Non-pigmented ciliary epithelial cell (primary cell): Measurements from ENCODE around the gene RELT.
A peak's percentile ranks its signal among the peaks of the same experiment; 100 is the strongest.
"Not testable (repeated sequence)": the region's sequence is repeated elsewhere in the genome, so short reads cannot be mapped to it uniquely, and the experiment has no call there.

Experiments used
- DNase-seq: peaks from one replicate; pipeline ENCODE4 v3.0.0-alpha.2; 2010; ENCODE audit warnings: low read depth

Gene RELT

DNA sequence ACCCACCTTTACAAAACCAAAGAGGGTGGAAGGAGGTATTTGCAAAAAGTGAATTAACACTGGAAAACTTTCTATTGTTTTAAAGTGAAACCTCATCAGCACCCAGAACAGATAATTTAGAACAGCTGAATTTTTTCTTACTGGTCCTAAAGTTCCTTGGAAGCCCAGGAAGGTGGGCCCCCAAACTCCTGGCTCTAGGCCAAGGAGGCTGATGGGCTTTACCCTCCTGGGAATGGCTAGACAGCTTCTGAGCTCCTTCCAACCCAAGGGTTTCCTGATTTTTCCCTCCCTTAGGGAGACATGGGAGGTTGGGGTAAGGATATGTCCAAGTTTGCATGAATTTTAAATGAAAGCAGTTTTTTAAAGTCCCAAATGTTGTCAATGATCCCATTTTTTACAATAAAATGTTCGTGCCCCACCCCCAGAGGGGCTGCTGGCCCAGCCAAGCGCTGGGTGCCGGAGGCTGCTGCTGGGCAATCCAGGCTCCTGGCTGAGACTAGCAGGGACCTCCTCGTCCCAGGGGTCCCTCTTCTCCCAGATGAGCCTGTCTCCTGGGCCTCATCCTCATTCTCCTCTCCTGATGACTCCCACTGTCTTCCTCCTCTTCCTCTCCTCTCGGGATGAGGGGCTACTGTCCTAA is 28.4 kb downstream of the RELT start:
- no peak for DNase-seq

- no peak for DNase-seq
Observed at GRCh38 chr11:73405146-73405510, 28.9 kb downstream of the RELT start.

DNA sequence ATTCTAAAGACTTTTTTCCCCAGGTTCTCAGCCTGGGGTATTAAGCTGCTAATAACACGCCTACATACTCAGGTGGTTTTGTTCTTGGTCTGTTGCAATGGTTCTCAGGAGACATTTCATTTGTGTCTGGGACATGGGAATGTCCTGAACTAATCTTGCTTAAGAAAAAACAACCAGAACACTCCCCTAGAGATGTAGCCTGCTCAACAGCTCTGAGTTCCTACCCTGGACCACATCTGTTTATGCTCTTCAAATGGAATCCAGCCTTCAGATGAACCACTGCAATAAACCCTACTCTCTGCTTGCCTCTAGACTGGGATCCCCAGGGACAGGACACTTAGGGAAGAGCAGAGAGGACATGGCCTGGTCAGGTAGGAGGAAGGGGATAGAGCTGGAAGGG is 29.9 kb downstream of the RELT start:
- DNase-seq = no peak

DNA sequence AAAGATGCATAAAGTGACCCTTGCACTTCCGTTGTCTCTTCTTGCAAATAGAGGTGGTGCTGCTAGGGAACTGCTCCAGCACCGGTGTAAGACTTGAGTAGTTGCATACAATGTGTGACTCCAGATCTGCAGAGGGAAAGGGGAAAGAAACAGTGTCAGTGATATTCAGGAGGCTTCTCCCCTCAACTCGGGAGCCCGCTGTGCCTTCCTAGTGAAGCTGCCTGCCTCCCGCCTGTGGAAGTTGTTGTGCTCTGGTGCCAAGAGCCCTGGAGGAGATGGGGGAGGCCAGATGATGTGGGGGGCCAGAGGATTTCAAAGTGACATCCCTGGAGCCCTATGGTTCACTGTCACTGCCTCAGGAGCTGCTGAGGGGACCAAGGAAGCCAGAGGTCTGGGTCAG is 30.4 kb downstream of the RELT start:
- DNase-seq = no peak

DNA sequence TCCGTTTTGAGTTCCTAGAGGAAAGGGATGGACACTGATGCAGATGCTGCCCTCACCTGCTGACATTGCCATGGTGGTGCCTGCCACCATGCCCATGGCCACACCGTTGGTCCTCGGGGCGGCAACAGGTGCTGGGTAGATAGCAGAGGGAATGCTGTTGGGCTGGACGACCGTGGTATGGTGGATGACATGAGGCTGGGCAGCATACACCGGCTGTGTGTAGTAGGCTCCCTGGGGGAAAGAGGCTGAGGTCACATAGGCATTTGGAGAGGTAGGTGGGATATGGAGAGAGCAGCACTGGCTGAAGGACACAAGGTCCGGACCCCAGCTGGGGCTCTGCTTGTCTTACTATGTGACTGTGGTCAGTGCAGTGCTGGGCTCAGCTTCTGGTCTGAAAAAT is 33.2 kb downstream of the RELT start:
- no peak for DNase-seq

- no peak for DNase-seq
Observed at GRCh38 chr11:73410627-73411026, 34.4 kb downstream of the RELT start.

DNA sequence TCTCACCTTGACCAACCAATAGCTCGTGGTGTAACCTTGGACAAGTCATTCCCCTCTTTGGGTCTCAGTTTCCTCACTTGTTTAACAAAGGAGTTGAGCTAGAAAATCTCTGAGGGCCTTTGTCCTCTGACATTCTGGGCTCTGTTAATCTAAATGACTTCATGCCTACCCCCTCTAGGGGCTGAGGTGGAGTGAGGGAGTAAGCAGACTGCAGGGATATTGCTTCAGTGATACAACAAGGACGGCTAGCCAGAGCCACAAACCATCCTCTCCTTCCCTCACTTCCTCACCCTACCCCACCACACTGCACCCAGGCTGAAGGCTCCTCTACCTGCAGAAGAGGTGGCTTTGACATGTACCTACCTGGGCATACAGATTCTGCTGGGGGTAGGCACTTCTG is 34.8 kb downstream of the RELT start:
- no peak for DNase-seq

DNA sequence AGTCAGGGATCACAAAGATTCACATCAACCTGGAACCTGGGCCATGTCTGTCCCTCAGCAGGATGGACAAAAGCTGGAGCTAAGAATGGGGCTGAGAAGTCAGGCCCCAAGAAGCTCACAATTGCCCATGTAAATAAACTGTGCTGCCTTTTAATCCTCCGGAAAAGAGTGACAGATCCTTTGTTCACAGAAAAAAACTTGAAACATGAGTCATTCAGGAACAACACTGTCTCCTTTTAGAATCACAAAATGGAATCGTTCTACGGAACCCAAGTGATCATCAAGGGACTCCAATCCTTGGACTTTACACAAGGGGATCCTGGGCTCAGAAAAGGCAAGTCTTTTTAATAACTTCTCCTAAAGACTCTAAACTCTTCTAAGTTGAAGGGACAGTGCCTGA is 36.1 kb downstream of the RELT start:
- no peak for DNase-seq

- no peak for DNase-seq
Observed at GRCh38 chr11:73413256-73413655, 37.1 kb downstream of the RELT start.

DNA sequence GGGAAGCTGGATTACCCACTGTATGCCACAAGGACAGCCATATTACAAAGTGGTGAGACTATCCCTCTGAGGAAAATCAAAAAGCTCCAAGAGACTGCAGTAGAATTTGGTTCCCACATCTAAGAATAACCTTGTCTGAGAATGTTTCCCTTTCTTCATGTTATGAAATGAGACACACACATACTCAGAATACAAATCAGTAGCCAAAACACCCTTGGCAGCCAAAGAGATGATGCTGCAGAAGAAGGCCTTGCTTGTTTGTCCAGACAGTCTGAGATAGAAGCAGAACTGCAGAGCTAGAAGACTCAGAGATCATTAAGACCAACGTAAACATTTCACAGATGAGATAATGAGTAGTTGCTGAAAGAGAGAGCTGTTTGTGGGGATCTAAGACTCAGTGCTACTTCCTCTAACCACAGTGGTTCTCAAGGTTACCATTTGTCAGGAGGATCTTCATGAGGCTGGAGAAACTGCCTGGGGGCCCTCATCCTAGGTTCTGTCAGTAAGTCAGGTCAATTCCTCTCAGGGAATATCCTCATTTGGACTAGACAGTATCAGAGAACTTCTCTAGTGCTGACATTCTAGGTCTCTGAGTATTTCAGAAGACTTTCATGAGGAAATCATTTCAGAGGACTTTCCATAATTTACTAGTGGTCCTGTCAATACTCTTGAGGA is 38.9 kb downstream of the RELT start:
- DNase-seq = no peak

- DNase-seq = no peak
Observed at GRCh38 chr11:73415854-73416615, 39.8 kb downstream of the RELT start.

- DNase-seq = no peak
Observed at GRCh38 chr11:73416786-73417185, 40.6 kb downstream of the RELT start.

DNA sequence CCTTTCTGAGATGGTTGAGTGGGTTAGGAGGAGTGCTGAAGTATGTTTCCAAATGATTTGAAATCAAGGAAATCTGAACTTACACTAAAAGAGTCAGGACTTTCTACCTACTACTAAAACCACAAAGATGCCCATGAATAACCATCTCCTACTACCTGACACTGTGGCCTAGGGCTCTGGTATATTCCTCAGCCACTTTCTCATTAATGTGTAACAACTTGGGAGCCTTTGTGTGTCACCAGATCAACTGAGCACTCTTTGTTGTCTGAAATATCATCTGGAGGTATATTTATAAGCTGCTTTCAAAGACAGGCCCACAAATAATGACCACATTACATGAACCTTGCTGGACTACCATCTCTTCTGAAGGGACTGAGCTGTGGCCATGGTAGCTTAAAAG is 43.9 kb downstream of the RELT start:
- DNase-seq = no peak

DNA sequence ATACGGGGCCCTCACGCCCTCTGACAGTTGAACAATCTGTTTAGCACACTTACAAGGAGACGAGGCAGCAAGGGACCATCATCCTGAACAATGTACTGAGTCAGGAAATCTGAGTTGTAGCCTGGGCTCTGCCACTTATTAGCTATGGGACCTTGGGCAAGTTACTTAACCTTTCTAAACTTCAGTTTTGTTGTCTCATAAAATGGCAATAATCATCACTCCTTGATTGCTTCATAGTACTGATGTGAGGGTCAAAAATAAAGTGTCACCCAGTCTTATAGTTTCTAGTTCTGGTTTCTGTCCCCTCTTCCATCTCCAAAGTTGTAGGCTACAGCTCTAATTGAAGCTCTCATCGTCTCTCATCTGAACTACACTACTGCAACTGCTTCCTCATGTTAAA is 46.7 kb downstream of the RELT start:
- no peak for DNase-seq

DNA sequence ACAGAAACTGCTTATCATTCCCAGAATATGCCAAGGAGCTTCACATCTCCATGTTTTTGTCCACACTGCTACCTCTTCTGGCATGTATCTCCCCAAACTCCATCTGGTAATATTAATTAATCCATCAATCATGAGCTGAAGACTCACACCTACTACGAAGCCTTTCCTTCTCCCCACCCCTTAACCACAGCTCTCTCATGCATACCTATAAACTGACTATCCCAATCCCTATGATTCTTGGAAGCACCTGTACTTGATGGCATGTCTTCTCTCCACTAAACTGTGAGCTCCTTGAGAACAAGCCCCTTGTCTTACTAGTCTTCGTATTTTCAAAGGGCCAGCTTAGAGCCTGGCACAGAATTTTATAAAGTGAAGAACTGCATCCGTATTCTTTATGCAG is 47.3 kb downstream of the RELT start:
- no peak for DNase-seq

DNA sequence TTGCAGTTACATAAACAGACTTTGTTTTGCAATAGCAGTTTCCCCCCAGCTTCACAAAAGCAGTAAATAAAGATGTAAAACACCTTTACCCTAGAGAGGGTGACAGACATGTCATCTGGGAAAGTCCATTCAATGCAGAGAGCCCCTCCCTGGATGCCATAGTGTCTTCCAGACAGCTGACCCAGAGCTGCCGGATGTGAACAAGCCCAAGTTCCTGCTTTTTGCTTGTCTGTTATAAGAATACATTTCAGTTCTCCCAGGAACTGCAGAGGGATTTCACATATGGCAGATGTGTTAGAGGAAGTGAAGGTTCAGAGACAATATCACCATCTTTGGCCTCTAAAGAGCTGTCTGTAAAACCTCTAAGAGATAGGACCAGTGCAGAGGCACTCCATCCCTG is 48.9 kb downstream of the RELT start:
- no peak for DNase-seq

DNA sequence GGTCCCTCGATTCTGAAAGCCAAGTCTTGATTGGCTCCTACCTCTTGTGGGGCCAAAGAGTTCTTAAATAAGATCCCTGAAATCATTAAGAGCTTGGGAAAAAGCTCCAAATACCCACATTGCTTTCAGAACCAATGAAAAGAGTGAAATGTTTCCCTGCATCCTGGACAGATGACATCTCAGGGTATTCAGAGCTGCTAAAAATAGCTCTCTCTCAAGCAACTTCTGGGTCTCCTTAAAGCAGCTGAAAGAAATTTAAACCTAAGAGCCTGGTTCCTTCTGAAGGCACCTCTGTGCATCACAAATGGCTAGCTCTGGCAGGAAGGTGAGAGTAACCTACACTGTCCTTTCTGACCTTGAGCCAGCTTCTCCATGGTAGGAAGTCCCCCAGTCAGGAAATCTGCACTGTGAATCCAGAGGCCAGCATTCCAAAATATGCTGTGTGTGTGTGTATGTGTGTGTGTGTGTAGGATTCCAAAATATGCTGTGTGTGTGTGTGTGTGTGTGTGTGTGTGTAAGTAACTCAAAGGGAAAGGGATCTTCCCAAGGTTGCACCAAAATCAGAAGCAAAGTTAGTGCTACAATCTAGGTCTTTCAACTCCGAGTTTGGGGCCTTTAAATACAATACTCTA is 50.1 kb downstream of the RELT start:
- no peak for DNase-seq

- no peak for DNase-seq
Observed at GRCh38 chr11:73428227-73428626, 52.0 kb downstream of the RELT start.

DNA sequence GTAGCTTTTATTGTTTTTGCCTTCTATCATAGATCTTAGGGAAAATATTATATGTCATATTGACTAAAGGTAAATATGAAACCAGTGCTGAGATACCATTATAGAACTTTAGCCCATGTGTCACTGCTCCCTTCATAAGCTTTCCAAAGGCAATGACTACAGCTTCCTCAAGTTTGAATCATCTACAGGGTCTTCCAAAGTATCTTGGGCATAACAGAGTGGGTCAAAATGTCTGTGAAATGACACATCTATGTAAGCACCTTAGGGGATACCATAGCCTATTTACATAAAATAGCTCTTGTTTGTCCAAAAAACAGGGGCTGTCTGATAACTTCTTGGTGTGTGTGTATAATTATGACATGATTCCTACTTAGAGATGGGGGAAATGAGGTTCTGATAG is 52.5 kb downstream of the RELT start:
- DNase-seq = no peak

DNA sequence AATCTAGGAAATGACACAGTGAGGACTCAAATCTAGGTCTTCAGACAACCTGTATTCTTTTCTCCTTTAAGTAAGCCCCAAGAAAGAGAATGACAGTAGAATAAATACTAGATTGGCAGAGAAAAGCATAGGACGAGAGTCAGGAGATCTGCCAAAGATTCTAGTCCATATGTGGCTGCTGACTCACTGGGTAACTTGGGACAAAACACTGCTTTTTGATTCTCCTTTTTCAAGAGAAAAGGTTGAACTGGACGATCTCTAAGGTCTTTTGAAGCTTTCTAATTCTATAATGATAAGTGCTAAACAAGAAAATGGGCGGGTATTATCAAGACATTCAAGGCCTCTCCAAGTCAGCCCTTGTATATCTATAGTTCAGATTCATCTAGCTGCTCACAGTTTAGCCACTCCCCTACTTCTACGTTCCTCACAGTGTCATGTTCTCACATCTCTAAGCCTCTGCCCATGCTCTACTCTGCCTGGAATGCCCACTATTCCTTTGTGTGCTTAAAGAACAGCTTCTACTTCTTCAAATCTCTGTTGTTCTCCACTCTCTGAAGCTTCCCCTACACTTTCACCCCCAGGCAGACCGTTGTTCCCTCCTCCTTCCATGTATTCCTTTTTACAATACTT is 53.0 kb downstream of the RELT start:
- peak; percentile 36 for DNase-seq

GRCh38 chr11:73430326-73430725 is 54.1 kb downstream of the RELT start:
- no peak for DNase-seq

GRCh38 chr11:73431396-73431795 is 55.2 kb downstream of the RELT start:
- no peak for DNase-seq

DNA sequence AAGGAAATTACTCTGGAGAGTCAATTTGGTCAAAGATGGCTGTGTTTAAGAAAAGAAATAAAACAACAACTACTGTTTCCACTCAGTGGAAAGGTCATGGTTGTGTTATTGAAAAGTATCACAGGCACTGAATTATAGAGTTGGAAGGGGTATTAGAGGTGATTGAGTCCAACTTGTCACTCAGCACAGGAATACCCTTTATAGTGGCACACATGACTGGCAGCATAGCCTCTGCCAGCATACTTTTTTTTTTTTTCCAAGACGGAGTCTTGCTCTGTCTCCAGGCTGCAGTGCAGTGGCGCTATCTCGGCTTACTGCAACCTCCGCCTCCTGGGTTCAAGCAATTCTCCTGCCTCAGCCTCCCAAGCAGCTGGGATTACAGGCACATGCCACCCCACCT is 60.7 kb downstream of the RELT start:
- DNase-seq = not testable (repeated sequence)
